Occipital lobe (tissue), 2 donors: ENCODE data around the gene RPL31. TPM values are rescaled to one million over a fixed set of nuclear protein-coding genes. Genes with fewer than 3 reads are reported as not detected.
"Not testable (repeated sequence)": the region's sequence is repeated elsewhere in the genome, so short reads cannot be mapped to it uniquely, and the experiment has no call there.

Experiments
- DNase-seq: peaks from one replicate; lab custom pipeline; 2025; lab: John Stamatoyannopoulos, UW
- total RNA-seq: library from RNA; depleted of rRNA; stranded (reverse); fragments of >200 nt; gene quantifications from one replicate; pipeline ENCODE4 v1.2.3, GENCODE V29; 2014

The RPL31 gene
- total RNA-seq, 1 donor from 2014 or later = 876 TPM

DNA sequence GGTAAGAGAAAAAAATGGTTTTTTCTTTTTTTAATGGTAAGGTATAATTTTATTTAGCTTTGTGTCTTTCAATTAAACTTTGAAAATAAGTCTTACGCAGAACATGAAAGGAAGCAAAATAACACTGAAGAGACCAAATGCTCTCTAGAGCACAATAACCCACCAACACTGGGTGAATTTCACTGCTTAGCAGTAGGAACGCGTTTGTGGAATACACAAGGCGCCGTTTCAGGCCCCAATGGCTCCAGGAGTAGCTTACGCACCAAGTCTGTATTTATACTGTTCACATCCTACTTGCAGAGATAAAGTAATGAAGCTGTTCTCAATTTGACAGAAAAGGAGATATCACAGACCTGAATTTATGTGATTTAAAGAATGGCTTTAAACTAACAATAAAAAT lies 23.5 kb downstream of the RPL31 start:
- DNase-seq = no peak

DNA sequence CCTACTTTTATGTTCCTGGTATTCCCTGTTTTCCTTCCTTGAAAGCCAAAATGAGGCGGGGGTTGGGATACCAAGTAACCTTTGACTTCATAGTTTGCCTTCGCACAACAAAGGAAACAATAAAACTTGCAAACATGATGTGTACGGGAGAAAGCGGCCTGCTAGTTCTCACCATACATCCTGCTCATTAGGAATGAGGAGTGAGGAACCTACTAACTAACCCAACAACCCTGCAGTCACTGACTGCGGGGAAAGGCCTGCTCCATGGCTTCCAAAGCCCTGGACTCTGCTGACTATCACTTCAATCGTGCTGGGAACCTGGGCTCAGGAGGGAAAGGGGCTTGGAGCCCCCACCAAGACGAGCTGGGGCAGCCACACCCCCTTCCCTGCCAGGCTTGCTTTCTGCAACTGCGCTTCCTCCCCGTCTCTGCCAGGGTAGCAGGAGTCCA lies 24.2 kb downstream of the RPL31 start:
- DNase-seq = no peak

DNA sequence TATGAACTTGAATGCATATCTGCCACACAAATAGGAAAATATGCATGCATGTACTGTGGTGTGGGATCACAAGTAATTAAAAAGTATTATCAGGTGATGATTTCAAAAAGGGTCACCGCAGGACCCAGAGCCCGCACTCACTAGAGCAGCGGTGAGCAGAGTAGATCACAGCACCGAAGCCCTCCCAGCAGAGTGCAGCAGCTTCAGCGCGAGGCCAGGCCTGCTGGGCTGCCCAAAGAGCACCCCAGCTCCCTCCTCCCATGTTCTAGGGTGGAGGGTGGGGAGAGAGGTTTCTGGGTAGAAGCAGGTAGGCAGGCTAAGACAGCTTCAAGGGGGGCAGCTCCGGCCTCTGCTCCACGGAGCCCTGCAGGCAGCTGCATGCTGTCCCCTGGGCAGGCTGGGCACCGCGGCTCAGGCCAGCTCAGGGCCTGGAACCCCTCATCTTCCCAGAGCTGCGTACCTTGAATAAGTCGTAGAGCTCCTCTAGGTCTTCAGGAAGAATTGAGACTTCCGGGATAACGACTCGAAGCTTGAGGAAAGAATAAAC lies 24.9 kb downstream of the RPL31 start:
- no peak for DNase-seq

DNA sequence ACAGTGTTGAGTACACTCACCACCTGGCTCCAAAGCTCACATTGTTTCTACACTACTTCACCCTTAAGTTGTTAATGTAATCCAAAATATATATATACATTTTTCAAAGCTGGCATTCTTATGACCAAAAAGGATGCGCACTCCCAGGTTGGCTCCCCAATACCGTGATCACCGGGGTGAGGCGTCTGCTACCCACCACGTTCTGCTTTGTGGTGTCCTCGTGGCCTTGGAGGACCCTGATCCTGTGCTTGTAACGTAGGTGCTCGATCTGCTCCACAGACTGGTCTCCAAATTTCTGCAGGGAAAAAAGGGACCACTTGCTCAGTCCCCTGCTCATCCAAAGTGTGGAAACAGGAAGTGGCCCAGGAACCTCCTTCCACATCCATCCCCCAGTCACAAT lies 25.8 kb downstream of the RPL31 start:
- DNase-seq = no peak

DNA sequence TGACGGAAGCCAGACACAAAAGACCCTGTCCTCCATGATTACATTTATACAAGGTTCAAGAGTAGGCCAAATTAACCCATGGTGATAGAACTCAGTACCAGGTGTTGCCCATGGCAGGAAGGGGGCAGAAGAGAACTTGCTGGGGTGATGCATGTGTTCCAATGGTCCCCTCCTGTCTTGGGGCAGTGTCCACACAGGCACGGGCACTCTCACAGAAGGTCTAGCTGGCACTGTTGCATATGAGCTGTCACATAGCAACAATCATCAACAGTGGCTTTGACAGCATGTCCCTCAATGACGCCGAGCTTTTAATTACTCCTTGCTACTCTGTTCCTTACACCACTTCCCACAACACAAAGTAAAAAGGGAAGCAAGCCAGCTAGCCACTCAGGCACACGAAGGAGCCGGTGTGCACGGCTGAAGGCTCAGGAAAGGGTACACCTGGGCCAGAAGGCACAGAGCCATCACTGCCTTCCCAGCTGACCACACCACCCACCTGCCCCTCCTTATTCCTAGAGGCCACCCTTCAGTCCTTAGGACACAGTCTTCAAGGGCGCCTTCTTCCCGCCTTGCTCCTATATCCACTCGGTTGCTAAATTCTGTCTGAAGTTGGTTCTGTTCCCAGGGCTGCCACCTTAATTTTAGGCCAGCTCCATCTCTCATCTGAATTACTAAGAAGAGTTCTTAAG lies 28.9 kb downstream of the RPL31 start:
- DNase-seq = no peak

DNA sequence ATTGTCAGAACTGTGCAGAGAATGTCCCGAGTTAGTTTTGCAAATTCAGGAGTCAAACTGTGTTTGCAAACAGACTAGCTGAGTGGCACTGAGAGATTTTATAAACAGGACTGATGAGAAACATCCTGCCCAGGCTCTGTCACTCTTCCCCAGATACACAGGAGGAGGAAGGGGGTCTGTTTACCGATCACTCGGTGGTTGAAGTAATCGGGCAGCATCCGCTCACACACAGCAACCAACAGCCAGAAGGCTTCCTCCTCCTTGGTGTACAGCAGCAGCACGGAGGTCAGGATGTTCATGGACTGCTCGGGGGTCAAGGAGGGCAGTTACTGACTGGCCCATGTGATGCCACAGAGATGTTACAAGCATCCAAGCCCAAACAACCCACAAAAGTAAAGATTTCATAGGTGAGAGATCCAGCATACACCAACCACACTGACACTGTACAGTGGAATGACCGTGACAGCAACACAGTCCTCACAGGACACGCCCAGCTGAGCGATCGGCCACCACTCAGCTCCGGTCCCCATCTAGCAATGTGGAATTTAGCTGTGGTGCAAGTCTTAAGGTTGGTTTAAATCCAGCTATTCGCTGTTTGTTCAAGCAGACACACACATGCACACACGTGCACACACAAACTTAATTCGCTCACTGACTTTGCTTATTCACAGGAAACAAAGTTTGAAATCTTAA lies 30.1 kb downstream of the RPL31 start:
- DNase-seq = no peak

DNA sequence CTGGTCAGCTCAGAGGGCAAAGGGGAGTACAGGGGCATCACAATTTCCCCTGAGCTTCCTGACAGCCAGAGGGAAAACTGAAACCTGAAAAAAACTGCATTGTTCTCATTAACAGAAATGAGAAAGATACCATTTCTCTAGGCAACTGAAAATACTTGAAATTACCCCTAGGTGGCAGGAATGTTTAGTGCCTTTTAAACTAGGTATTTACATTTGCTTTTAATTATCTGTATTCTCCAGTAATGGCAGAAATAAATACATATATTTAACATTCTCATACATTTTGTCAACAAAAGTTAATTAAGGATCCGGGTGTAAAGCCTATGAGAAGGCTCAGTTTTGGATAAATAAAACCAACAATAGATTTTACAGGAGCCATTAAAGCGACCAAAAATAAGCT lies 34.5 kb downstream of the RPL31 start:
- DNase-seq = no peak

DNA sequence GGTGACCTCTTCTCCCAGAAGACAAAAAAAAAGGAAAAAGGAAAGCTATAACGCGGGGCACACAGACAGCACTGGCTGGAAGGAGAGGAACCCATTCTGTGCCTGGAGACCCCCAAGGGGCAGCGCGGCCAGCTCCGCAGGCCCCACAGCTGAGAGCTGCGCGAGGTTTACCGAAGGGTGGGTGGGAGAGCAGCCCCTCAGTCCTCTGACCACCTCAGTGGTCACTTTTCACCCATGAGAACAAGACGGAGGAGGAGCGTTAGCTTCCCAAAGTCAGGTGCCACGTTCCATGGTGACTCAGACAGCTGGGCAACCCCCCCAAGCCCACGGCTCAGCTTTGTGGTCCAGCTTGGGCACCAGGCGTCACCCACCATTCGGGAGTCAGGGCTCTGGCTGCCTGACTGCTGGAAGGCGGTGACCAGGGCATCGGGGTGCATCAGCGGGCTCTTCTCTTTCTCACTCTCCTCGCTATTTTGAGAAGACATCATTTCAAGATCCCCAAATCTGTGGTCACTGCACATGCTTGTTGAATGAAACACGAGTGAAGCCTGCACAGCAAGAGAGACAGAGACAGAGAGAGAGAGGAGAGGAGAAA lies 35.2 kb downstream of the RPL31 start:
- no peak for DNase-seq

DNA sequence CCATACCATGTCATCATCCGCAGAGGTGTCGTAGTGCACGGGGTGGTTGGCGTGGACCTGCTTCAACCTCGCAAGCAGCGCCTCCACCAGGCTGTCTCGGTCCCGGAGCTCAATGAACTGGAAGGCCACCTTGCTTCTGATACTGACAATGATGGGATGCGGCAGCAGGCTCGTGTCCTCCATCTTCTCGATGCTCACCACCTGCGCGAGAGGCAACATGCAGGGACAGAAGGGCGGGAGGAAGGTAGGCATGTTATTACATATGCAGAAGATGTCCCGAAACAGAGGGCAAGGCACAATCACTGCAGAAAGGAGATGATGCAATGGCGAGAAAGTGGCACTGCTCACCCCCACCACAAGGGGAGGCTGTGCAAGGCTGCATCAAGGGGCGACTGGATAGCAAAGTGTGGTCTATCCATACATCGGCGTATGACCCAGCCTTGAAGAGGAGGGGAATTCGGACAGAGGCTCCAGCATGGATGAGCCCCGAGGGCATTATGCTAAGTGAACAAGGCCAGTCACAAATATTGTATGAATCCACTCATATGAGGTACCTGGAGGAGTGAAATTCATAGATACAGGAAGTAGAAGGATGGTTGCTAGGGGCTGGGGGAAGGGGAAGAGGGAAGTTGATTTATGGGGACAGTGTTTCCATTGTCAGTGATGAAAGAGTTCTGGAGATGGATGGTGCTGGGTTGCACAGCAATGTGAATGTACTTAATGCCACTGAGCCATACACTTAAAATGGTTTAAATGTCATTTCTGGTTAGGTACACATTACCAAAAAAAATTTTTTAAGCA lies 36.6 kb downstream of the RPL31 start:
- no peak for DNase-seq

DNA sequence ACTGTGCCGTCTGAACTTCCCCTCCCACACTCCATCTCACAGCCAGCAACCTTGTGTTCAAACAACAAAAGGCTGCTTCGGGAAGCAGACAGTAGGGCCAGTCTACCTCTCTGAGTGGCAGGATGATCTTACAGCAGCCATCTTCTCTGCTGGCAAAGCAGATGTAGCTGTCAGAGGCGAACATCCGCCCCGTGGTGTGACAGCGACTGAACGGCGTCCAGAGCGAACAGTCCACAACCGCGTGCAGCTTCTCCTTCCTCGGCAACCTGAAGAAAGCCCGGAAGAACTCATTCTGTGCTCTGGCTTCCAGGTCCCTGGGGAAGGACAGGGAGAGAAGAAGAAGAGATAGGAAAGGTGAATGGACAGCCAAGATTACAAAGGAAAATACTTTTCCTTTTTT lies 38.0 kb downstream of the RPL31 start:
- DNase-seq = no peak

DNA sequence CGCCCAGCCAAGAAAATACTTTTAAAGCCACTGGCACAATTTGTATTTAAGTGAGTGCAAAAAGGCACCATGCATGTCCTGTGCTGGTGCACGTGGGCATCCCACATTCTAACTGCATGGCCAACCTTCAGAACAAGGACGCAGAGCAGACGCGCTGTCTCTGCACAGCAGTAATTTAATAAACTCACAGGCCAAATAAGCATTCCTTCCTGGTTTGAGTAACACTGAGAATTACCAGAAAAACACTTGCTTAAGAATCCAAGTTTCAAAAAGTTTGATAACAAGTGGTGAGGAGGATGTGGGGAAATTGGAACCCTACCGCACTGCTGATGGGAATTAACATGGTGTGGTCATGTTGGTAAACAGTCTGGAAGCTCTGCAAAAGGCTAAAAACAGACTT lies 38.7 kb downstream of the RPL31 start:
- DNase-seq = no peak

DNA sequence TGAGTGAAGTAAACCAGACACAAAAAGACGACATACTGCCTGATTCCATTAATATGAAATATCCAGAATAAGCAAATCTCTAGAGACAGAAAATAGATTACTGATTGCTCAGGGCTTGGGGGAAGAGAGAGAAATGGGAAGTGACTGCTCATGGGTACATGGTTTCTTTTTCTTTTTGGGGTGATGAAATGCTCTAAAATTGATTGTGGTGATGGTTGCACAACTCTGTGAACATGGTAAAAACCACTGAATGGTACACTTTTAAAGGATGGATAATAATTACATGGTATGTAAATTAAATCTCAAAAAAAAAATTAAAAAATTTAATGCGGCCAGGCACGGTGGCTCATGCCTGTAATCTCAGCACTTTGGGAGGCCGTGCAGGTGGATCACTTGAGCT lies 39.3 kb downstream of the RPL31 start:
- DNase-seq = no peak

DNA sequence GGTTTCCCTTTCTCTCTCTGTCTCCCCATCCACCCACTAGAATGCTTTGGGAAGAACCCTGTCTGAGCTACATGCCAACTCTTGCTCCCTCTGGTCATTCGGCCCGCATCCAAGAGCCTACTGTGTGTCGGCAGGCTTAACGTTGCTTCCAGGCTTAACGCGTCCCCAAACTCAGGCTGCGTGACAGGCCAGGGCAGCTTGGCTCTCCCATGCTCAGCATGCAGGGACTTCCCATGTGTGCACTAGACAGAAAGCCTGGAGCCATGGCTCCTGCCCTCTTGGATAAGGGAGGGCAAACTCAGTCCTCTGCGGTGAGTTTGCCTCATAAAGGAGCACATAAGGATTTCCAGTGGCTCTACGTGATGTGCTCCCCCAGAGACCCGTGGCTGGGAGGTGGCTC lies 43.2 kb downstream of the RPL31 start:
- no peak for DNase-seq

DNA sequence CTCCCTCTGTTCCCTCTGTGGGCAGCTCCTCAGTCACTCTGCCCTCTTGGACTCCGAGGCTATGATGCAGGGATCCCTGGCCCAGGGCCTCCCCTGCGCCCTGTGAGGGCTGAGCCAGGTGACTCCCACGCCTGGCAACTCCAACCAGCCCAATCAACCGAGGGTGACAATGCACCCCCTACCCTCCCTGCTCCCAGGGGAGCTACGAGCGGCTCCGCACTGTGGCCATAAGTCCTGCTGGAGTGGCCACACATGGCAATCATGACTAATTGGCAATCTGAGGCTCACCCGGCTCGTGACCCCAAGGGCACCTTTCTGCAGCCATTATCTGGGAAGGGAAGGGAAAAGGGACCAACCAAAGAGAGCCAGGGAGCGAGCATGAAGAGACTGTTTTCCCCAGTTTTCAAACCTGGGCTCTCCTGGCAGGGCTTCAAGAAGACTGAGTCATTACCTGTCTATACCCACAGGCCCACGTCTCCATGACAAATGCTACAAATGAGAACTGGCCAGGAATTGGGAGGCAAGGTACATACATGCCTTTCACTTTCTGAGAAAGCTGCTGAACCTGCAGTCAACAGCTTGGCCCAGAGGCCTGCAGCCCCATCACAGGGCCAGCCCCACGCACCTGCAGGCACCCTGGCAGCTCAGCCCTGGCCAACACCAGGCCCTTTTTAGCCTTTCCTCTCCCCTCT lies 45.1 kb downstream of the RPL31 start:
- no peak for DNase-seq

DNA sequence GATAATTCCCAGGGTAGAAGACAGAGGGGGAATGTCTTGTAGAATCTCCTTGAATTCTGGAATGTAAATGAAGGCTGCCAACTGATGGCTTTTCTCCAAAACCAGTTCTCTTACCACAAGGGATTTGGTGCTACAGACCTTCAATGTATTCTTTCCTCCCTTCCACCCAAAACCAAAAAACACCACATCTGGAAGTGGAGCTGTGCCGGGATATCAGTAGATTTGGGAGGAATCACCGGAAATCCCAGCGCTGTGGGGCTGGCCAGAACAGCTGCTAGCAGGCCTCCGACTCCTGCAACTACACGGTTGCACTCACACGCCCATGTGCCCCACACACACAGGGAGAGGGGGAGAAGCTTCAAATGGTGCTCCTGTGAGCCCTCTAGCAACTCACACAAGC lies 45.7 kb downstream of the RPL31 start:
- no peak for DNase-seq

DNA sequence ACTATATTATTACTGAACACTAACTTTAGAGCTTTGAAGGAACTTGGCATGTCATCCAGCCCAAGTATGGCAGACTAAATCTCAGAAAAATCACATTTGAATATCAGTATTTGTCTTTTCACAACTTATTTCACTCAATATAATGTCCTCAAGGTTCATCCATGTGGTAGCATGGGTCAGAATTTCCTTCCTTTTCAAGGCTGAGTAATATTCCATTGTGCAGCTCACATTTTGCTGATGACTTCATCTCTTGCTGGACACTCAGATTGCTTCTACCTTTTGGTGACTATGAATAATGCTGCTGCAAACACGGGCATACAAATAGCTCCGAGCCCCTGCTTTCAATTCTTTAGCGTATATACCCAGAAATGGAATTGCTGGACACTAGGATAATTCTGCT lies 46.7 kb downstream of the RPL31 start:
- DNase-seq = no peak

DNA sequence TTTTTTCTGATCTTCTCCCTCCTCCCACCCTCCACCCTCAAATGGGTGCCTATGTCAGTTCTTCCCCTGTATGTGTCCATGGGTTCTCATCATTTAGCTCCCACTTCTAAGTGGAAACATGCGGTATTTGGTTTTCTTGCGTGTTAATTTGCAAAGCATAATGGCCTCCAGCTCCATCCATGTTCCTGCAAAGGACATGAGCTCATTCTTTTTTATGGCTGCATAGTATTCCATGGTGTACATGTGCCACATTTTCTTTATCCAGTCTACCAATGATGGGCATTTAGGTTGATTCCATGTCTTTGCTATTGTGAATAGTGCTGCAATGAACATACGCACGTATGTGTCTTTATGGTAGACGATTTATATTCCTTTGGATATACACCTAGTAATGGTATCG lies 48.8 kb downstream of the RPL31 start:
- not testable (repeated sequence) for DNase-seq

DNA sequence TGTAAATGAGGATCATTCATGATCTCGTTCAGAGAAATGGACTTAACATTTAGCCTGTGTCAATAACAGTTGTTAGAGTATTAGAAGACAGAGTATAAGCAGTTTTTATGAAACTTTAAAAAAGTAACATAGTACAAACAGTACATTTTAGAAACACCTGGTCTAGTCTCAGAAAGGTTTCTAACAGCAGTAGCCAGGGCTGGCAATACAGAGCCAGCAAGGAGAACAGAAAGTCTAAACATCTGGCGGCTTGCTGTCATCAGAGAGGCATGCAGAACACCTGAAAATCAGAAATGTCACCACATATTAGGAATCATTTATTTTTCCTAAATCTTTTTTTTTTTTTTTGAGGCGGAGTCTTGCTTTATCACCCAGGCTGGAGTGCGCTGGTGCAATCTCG lies 50.1 kb downstream of the RPL31 start:
- DNase-seq = no peak

DNA sequence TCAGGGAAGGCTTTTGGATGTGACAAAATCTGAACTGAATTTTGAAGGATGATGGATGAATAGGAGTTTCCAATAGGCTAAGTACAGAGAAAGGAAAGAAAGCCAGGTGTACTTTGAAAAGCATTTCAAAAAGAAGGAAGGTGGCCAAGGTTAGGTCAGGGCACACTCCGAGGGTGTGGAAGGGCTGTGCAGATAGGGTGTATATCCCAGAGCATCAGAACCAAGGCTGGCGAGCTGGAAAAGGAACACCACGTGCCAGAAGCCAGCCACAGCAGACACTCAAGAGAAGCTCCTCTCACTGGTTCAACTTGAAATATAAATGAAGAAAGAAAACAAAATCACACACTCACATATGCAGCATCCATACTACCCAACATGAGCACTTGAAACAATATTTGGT lies 51.0 kb downstream of the RPL31 start:
- DNase-seq = no peak
